Ascending aorta (tissue), 2 donors: ENCODE data around the gene PTPN6. TPM values are rescaled to one million over a fixed set of nuclear protein-coding genes. Genes with fewer than 3 reads are reported as not detected.

Experiments
- DNase-seq, 2 donors: peaks; one replicate each; pipeline ENCODE4 v3.0.0-alpha.2; 2019; ENCODE audit warnings: low spot score in 2 of 2
- H3K27ac ChIP-seq, 2 donors: fragments of 200-600 bp; sonication (generic); one replicate each; pipeline ENCODE4 v1.5.1; 2016 to 2017; ENCODE audit warnings: mild to moderate bottlenecking in 1 of 2
- H3K27me3 ChIP-seq: fragments of 200-600 bp; sonication (generic); one replicate; pipeline ENCODE4 v1.5.1; 2017
- H3K36me3 ChIP-seq, 2 donors: fragments of 200-600 bp; sonication (generic); one replicate each; pipeline ENCODE4 v1.5.1; 2016
- H3K4me1 ChIP-seq, 2 donors: fragments of 200-600 bp; sonication (generic); one replicate each; pipeline ENCODE4 v1.5.1; 2016 to 2017; ENCODE audit warnings: mild to moderate bottlenecking in 1 of 2
- H3K4me3 ChIP-seq, 2 donors: fragments of 200-600 bp; sonication (generic); one replicate each; pipeline ENCODE4 v1.5.1; 2016 to 2017; ENCODE audit warnings: mild to moderate bottlenecking in 1 of 2
- H3K9me3 ChIP-seq, 2 donors: fragments of 200-600 bp; sonication (generic); one replicate each; pipeline ENCODE4 v1.5.1; 2016
- intact Hi-C: fragments of 100-400 bp; cut with DNase I; formaldehyde crosslinking; loops from one replicate; pipeline ENCODE4 v1.15.1; 2023
- total RNA-seq: library from RNA; depleted of rRNA; stranded (reverse); fragments of >200 nt; gene quantifications from one replicate; pipeline ENCODE4 v1.1.0, GENCODE V29; 2016
- TF ChIP-seq, protein P1 (sequence below), 3 experiments: fragments of 200-600 bp in 2 of 3; fragments of 450-650 bp in 1 of 3; sonication (generic) in 2 of 3; IDR thresholded peaks; one replicate each; pipeline ENCODE4 v1.5.1; 2016 to 2019; ENCODE audit warnings: antibody characterized with exemption in 3 of 3, mild to moderate bottlenecking in 1 of 3, moderate library complexity in 1 of 3

Gene PTPN6
- total RNA-seq, 1 donor from 2014 or later, result 1.7 TPM

GRCh38 chr12:6909421-6910145 is 41.6 kb upstream of the PTPN6 start:
- no peak overlapping the region for H3K4me3 ChIP-seq
- peaks cover 0 to 4% of the 10 kb centered on the region in 2 donors for H3K36me3 ChIP-seq
- no peaks in the 10 kb centered on the region for H3K9me3 ChIP-seq
- no peaks in the 10 kb centered on the region for H3K27me3 ChIP-seq
- DNase-seq, result no peak
- TF ChIP-seq, protein P1, sequence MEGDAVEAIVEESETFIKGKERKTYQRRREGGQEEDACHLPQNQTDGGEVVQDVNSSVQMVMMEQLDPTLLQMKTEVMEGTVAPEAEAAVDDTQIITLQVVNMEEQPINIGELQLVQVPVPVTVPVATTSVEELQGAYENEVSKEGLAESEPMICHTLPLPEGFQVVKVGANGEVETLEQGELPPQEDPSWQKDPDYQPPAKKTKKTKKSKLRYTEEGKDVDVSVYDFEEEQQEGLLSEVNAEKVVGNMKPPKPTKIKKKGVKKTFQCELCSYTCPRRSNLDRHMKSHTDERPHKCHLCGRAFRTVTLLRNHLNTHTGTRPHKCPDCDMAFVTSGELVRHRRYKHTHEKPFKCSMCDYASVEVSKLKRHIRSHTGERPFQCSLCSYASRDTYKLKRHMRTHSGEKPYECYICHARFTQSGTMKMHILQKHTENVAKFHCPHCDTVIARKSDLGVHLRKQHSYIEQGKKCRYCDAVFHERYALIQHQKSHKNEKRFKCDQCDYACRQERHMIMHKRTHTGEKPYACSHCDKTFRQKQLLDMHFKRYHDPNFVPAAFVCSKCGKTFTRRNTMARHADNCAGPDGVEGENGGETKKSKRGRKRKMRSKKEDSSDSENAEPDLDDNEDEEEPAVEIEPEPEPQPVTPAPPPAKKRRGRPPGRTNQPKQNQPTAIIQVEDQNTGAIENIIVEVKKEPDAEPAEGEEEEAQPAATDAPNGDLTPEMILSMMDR (IDR thresholded peaks at IDR 0.05), result no peak
- peaks cover 4 to 5% of the 10 kb centered on the region in 2 donors for H3K4me1 ChIP-seq
- intact Hi-C loops, result no loop called here
- H3K27ac ChIP-seq, result no peak overlapping the region

- Histone ChIP-seq H3K9me3 (no peaks in the 10 kb centered on the region), H3K36me3 (peaks cover 1 to 10% of the 10 kb centered on the region in 2 donors), H3K4me3 (no peak overlapping the region), H3K4me1 (peaks cover 4 to 11% of the 10 kb centered on the region in 2 donors), H3K27ac (peak overlapping the region in 1 of 2 donors; percentile 40), H3K27me3 (no peaks in the 10 kb centered on the region)
- intact Hi-C loops, result no loop called here
- TF ChIP-seq, protein P1 (IDR thresholded peaks at IDR 0.05), result no peak
- no peak for DNase-seq
Measured at GRCh38 chr12:6912164-6912935, 38.8 kb upstream of the PTPN6 start.

- Histone ChIP-seq H3K4me1 (peaks cover 4 to 11% of the 10 kb centered on the region in 2 donors), H3K9me3 (no peaks in the 10 kb centered on the region), H3K27ac (peak within 1 kb of the TSS; percentile 90 to 94), H3K36me3 (peaks cover 5 to 18% of the 10 kb centered on the region in 2 donors), H3K4me3 (peak within 1 kb of the TSS; percentile 81 to 89), H3K27me3 (no peaks in the 10 kb centered on the region)
- peak; percentile 51 to 92 for DNase-seq
- intact Hi-C loops, result no loop called here
- TF ChIP-seq, protein P1 (IDR thresholded peaks at IDR 0.05), result no peak
Measured at GRCh38 chr12:6914246-6914946, 36.8 kb upstream of the PTPN6 start, which contains the start of gene ENO2. Gene ENO2, plus strand, starts transcription at chr12:6914580. Its CDS starts 1,253 bp downstream, at chr12:6915833.

DNA sequence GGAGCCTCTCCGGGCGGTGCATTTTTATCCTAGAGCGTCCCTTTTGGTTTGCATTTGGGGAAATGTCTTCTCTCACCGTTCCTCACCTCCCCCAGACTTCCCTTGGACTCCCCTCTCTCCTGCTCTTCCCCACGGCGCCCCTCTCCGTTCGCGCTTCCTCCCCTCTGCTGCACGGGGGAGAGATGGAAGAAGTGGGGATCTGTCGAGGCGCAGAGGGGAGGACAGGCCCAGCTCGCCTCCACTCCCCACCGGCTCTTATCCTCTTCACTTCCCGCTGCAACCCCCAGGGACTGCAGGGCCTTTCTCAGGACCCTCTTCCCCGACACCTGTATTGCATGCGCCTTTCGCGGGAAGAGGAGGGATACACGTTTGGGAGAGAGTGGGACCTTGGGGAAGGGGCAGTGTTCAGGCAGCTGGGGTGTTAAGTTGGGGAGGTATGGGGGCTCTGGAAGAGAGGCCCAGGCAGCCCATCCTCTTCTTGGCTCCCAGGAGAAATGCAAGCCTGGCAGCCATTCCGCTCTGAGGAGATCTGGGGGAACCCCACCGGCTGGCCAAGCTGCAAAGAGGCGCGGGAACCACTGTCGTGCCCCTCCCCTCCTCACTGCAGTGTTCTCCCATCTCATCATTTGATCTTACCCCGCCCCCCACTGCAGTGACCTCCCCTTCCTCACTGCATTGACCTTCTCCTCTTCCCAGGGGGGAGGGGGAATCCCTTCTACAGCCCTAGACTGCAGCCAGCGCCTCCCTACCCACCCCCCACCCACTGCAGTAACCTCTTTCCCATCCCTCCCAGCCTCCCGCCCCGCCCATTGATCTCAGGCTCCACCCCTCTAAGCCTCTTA is 36.0 kb upstream of the PTPN6 start:
- peaks cover 4 to 11% of the 10 kb centered on the region in 2 donors for H3K4me1 ChIP-seq
- DNase-seq, result no peak
- peak overlapping the region; percentile 90 to 94 for H3K27ac ChIP-seq
- no peaks in the 10 kb centered on the region for H3K9me3 ChIP-seq
- TF ChIP-seq, protein P1 (IDR thresholded peaks at IDR 0.05), result no peak
- peak overlapping the region; percentile 81 to 89 for H3K4me3 ChIP-seq
- peaks cover 5 to 18% of the 10 kb centered on the region in 2 donors for H3K36me3 ChIP-seq
- intact Hi-C loops, result no loop called here
- H3K27me3 ChIP-seq, result no peaks in the 10 kb centered on the region
